GM12865 (cell line): ENCODE results near the gene SDHAF3.
"Not testable (repeated sequence)": the region's sequence is repeated elsewhere in the genome, so short reads cannot be mapped to it uniquely, and the experiment has no call there.

ENCODE experiments used
- DNase-seq: peaks from one replicate; pipeline ENCODE4 v3.0.0; 2010; ENCODE audit warnings: low read depth
- H3K4me3 ChIP-seq: 2 replicates; pipeline ENCODE4 v1.5.1; 2011; ENCODE audit warnings: mild to moderate bottlenecking, low read depth, low read length, control low read depth
- CTCF ChIP-seq: IDR thresholded peaks from 2 replicates; pipeline ENCODE4 v1.5.1; 2011; ENCODE audit warnings: low read length, control low read depth, low read depth, inconsistent platforms; ENCODE audit not compliant: insufficient read depth; ENCODE audit errors: missing control alignments

SDHAF3 gene

GRCh38 chr7:97117372-97118188 lies at the start of gene SDHAF3:
Gene SDHAF3, plus strand, starts transcription at chr7:97117698. Its CDS starts 26 bp downstream, at chr7:97117724.
- peak; percentile 17 for TF ChIP-seq CTCF
- peak within 1 kb of the TSS; percentile 82 for H3K4me3 ChIP-seq
- peak; percentile 99 for DNase-seq

GRCh38 chr7:97072025-97072424 lies 45.5 kb upstream of the SDHAF3 start:
- not testable (repeated sequence) for H3K4me3 ChIP-seq, DNase-seq

- no peak for TF ChIP-seq CTCF
- H3K4me3 ChIP-seq, result no peak overlapping the region
- no peak for DNase-seq
Observed at GRCh38 chr7:97075928-97076327, 41.6 kb upstream of the SDHAF3 start.

- TF ChIP-seq CTCF, result no peak
- no peak overlapping the region for H3K4me3 ChIP-seq
- peak; percentile 16 for DNase-seq
Observed at GRCh38 chr7:97078023-97078969, 39.2 kb upstream of the SDHAF3 start.

- no peak for TF ChIP-seq CTCF
- no peak for DNase-seq
- no peak overlapping the region for H3K4me3 ChIP-seq
Observed at GRCh38 chr7:97079300-97079699, 38.2 kb upstream of the SDHAF3 start.

GRCh38 chr7:97081521-97082300 lies 35.8 kb upstream of the SDHAF3 start:
- DNase-seq, result no peak
- no peak overlapping the region for H3K4me3 ChIP-seq
- TF ChIP-seq CTCF, result no peak
